Activated T-helper 2 cell treated with anti-CD3 and anti-CD28 coated beads, Interferon-gamma antibody, Interleukin-2, Interleukin-4, amounts not matched to agents 10 μg/mL and 5 μg/mL and 100 μg/mL, durations not matched to agents 14 hours and 24 hours and 36 hours (primary cell): ENCODE measurements around the gene NPAS2. TPM values are rescaled to one million over a fixed set of nuclear protein-coding genes. Genes with fewer than 3 reads are reported as not detected.

Experiments used
- DNase-seq: peaks from one replicate; pipeline ENCODE4 v3.0.0; 2021; ENCODE audit warnings: low spot score
- H3K27ac Mint-ChIP-seq: one replicate; pipeline ENCODE4 v1.8.0; 2021; ENCODE audit warnings: mixed read lengths
- H3K27me3 Mint-ChIP-seq: one replicate; pipeline ENCODE4 v1.8.0; 2021; ENCODE audit warnings: low read depth, mixed read lengths
- H3K36me3 Mint-ChIP-seq: one replicate; pipeline ENCODE4 v1.8.0; 2021; ENCODE audit warnings: low read depth, mixed read lengths
- H3K4me1 Mint-ChIP-seq: one replicate; pipeline ENCODE4 v1.8.0; 2021; ENCODE audit warnings: low read depth, mixed read lengths
- H3K4me3 Mint-ChIP-seq: one replicate; pipeline ENCODE4 v1.8.0; 2021; ENCODE audit warnings: low read depth, mild to moderate bottlenecking, moderate library complexity, mixed read lengths
- H3K9me3 Mint-ChIP-seq: one replicate; pipeline ENCODE4 v1.8.0; 2021; ENCODE audit warnings: mixed read lengths
- intact Hi-C: fragments of 100-400 bp; cut with micrococcal nuclease; formaldehyde crosslinking; loops from one replicate; pipeline ENCODE4 v1.15.1; 2023
- total RNA-seq: library from RNA; stranded (reverse); gene quantifications from 2 replicates; pipeline ENCODE4 v1.2.3, GENCODE V29; 2022

Gene NPAS2
- total RNA-seq, 1 donor from 2014 or later, result 5.6 TPM

DNA sequence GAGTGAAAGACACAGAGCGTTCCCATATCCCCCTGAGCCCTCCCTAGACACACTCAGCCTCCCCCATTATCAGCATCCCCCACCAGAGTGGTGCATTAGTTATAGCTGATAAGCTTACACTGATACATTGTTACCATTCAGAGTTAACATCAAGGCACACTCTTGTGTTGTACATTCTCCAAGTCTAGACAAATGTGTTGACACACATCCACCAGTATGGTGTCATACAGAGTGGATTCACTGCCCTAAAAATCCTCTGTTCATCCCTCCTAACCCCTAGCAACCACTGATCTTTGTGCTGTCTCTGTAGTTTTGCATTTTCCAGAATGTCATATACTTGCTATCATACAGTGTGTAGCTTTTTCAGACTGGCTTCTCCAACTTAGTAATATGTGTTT, 104.2 kb downstream of the NPAS2 start:
- peak overlapping the region; percentile 56 for H3K27ac Mint-ChIP-seq
- peaks cover 3% of the 10 kb centered on the region for H3K4me1 Mint-ChIP-seq
- no peaks in the 10 kb centered on the region for H3K27me3 Mint-ChIP-seq
- H3K36me3 Mint-ChIP-seq, result peaks cover 3% of the 10 kb centered on the region
- DNase-seq, result no peak
- no peak overlapping the region for H3K4me3 Mint-ChIP-seq
- H3K9me3 Mint-ChIP-seq, result no peaks in the 10 kb centered on the region
- intact Hi-C loops, result no loop called here

DNA sequence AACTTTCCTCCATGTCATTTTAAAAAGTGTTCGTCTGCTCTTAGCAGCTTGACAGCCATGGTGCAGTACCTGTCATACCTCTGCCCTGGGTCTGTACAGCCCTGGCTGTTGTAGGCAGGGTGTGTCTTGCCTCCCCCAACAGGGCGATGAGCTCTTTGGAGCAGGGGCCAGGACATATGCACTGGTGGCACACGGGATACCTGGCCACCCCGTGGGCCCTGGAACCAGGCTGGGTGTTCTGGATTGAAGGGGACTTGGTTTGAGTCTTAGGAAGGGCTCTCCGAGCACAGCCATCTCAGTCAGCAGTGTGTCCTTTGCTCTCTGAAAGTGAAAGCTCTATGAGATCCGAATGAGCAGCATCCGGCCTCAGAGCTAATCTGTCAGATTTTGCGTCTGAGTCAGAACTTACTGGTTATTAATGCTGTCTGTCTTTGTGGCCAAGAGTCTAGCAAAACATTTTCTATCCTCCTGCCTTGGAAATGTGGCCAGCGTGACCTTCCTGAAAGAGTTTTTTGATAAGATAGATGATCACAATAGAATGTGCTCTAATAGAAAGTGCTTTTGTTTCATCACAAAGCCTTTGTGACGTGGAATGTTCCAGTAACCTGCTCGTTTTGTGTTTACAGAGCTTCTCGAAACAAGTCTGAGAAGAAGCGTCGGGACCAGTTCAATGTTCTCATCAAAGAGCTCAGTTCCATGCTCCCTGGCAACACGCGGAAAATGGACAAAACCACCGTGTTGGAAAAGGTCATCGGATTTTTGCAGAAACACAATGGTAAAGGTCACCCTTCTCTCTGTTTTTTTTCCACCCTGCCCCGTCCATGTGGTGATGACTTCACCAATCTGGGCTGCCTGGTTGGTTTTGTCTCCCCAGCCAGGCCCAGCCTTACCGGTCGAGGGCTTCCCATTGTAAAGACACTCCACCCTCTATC, 104.8 kb downstream of the NPAS2 start:
- H3K36me3 Mint-ChIP-seq, result peaks cover 3% of the 10 kb centered on the region
- intact Hi-C loops, result no loop called here
- peaks cover 2% of the 10 kb centered on the region for H3K27me3 Mint-ChIP-seq
- no peak for DNase-seq
- H3K27ac Mint-ChIP-seq, result peak overlapping the region; percentile 69
- no peaks in the 10 kb centered on the region for H3K9me3 Mint-ChIP-seq
- peaks cover 3% of the 10 kb centered on the region for H3K4me1 Mint-ChIP-seq
- H3K4me3 Mint-ChIP-seq, result no peak overlapping the region

- intact Hi-C loops, result no loop called here
Observed at GRCh38 chr2:100928235-100928634, 108.3 kb downstream of the NPAS2 start.

DNA sequence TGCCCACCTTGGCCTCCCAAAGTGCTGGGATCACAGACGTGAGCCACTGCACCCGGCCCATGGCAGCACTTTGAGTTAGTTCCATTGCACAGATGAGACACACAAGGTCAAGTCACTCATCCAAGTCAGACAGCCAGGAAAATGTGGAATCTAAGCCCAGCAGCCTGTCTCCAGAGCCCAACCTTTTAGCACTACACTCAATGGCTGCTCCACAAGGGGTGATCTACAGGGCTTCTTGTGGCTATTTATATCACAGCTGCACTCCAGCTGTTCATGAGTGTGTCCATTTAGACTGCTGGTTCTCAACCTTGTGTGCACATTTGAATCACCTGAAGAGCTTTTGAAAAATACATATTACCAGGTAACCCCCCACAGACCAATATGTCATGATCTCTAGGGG, 109.2 kb downstream of the NPAS2 start:
- Mint-ChIP-seq H3K9me3 (no peaks in the 10 kb centered on the region), H3K36me3 (peaks cover 3% of the 10 kb centered on the region), H3K27me3 (peaks cover 2% of the 10 kb centered on the region), H3K4me1 (peaks cover 3% of the 10 kb centered on the region), H3K4me3 (no peak overlapping the region), H3K27ac (no peak overlapping the region)
- intact Hi-C loops, result no loop called here
- DNase-seq, result no peak

More at GRCh38 chr2:100928235-100928634, 108.3 kb downstream of the NPAS2 start:
- no peak overlapping the region for H3K27ac Mint-ChIP-seq
- peaks cover 3% of the 10 kb centered on the region for H3K4me1 Mint-ChIP-seq
- peaks cover 2% of the 10 kb centered on the region for H3K27me3 Mint-ChIP-seq
- no peaks in the 10 kb centered on the region for H3K9me3 Mint-ChIP-seq
- H3K36me3 Mint-ChIP-seq, result peaks cover 3% of the 10 kb centered on the region
- H3K4me3 Mint-ChIP-seq, result no peak overlapping the region
- DNase-seq, result no peak

DNA sequence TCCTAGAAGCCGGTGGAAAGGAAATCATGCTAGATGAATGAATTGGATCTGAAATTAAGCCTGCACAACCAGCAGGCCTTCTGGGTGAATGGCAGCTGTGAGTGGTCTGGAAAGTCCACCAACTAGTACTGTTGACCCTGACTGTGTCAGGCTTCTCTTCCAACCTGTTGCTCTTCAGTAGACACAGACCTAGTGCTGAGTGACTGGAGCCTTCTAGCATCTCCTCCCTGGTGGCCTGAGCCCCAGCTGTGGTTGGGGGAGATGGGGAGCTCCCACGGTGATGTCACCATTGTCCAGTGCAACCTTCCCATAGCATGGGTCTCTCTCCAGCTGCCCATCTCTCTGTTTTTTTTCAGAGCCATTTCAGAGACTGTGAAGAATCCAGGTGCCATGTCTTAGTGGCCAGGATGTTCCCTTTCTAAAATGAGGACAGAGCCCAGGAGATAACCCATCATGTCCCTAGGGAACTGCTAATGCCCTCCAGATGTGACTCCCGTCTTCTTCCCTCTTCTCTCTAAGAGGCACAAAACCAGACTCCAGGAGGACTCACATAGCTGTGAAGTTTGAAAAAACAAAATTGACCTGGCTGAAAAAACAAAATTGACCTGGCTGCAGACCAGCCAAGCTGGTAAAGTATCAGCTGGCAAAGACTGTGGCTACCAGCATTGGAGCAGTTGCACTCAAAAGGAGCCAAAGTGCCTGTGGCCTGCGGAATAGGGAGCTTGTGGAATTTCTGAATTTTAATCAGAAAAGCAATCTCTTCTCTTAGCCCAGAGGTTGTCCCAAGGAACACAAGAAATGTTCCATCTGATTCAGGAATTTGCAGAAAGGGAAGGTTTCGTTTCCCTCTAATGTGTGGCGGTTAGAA, 114.8 kb downstream of the NPAS2 start:
- Mint-ChIP-seq H3K36me3 (no peaks in the 10 kb centered on the region), H3K27ac (no peak overlapping the region), H3K27me3 (peaks cover 1% of the 10 kb centered on the region), H3K4me1 (no peaks in the 10 kb centered on the region), H3K4me3 (no peak overlapping the region), H3K9me3 (no peaks in the 10 kb centered on the region)
- intact Hi-C loops, result no loop called here
- no peak for DNase-seq

DNA sequence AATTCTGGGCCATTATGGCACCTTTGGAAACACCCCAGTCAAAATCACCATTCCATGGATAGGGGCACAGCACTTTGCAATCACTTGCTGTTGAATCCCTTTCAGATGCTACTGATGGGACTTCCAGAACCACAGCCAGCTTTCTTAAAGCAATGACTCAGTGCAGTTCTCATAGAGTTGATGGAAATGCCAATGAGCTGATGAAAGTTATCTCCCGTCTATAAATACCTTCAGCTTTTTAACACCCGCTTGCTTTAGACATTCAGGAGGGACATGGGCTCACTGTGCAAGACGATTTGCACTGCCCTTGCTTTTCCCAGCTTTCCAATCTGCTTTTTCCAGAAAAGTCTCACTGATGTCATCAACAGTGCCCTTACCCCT, 115.4 kb downstream of the NPAS2 start:
- Mint-ChIP-seq H3K4me3 (no peak overlapping the region), H3K4me1 (peaks cover 1% of the 10 kb centered on the region), H3K36me3 (no peaks in the 10 kb centered on the region), H3K27ac (no peak overlapping the region), H3K9me3 (no peaks in the 10 kb centered on the region), H3K27me3 (no peaks in the 10 kb centered on the region)
- intact Hi-C loops, result no loop called here
- DNase-seq, result no peak

DNA sequence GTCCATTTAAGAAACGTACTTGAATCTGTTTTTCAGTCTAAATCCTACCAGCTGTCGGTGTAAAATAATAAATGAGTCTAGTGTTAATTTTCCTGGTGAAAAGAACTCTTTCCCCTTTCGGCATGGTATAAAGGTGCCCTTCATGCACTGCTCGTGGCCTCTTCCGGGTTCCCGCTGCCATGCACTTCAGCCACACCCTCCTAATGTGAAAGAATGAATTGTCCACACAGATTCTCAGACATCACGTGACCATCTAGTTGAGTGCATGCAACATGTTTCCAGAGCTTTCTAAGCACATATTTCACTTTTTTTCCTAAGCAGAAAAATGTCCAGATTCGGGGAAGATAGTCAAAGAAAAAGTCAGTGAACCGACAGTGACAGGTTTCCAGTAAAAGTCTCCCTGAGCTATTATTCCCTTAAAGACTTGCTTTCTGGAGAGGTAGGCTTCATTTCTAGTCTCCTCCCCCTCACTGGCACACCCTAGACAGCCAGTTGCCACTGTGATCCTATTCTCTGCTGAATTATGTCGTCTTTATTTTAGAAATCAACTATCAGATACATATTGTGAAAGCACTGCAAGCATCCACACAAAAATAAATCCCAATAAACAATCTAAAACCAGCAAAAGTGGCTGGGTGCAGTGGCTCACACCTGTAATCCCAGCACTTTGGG, 116.3 kb downstream of the NPAS2 start:
- Mint-ChIP-seq H3K27ac (no peak overlapping the region), H3K4me1 (peaks cover 8% of the 10 kb centered on the region)

GRCh38 chr2:100936972-100937542, 117.1 kb downstream of the NPAS2 start:
- peaks cover 16% of the 10 kb centered on the region for H3K4me1 Mint-ChIP-seq
- DNase-seq, result no peak
- no peaks in the 10 kb centered on the region for H3K9me3 Mint-ChIP-seq
- no peak overlapping the region for H3K4me3 Mint-ChIP-seq
- no peak overlapping the region for H3K27ac Mint-ChIP-seq
- intact Hi-C loops, result no loop called here
- no peaks in the 10 kb centered on the region for H3K27me3 Mint-ChIP-seq
- no peaks in the 10 kb centered on the region for H3K36me3 Mint-ChIP-seq

More for the DNA sequence above, 116.3 kb downstream of the NPAS2 start:
- H3K36me3 Mint-ChIP-seq, result no peaks in the 10 kb centered on the region
- no peak for DNase-seq
- H3K9me3 Mint-ChIP-seq, result no peaks in the 10 kb centered on the region
- no peak overlapping the region for H3K4me3 Mint-ChIP-seq
- intact Hi-C loops, result no loop called here
- no peaks in the 10 kb centered on the region for H3K27me3 Mint-ChIP-seq

- Mint-ChIP-seq H3K27me3 (no peaks in the 10 kb centered on the region), H3K27ac (no peak overlapping the region)
Observed at GRCh38 chr2:100938031-100939026, 118.4 kb downstream of the NPAS2 start.

DNA sequence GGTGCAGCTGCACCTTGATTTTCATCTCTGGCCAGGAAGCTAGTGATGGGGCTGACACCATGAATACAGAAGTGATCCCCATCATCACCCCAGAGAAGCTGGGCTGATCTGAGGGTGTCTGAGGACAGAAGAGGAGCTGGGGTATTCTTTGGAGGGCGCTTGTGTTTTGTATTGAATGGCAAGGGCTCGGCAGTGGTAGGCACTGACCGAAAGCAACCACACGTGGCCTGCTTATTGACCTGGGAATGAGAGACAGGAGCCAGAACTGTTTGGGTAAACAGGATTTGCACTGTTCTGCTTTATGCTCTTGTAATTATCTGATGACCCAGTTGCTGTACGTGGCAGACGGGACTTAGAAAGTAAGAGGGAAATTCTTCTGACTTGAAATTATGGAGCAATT, 119.5 kb downstream of the NPAS2 start:
- peaks cover 16% of the 10 kb centered on the region for H3K4me1 Mint-ChIP-seq
- intact Hi-C loops, result no loop called here
- H3K4me3 Mint-ChIP-seq, result no peak overlapping the region
- H3K36me3 Mint-ChIP-seq, result no peaks in the 10 kb centered on the region
- no peak for DNase-seq
- no peak overlapping the region for H3K27ac Mint-ChIP-seq
- H3K9me3 Mint-ChIP-seq, result no peaks in the 10 kb centered on the region
- no peaks in the 10 kb centered on the region for H3K27me3 Mint-ChIP-seq

More at GRCh38 chr2:100938031-100939026, 118.4 kb downstream of the NPAS2 start:
- peaks cover 16% of the 10 kb centered on the region for H3K4me1 Mint-ChIP-seq
- no peaks in the 10 kb centered on the region for H3K36me3 Mint-ChIP-seq
- H3K4me3 Mint-ChIP-seq, result no peak overlapping the region
- intact Hi-C loops, result no loop called here
- H3K9me3 Mint-ChIP-seq, result no peaks in the 10 kb centered on the region
- DNase-seq, result no peak

DNA sequence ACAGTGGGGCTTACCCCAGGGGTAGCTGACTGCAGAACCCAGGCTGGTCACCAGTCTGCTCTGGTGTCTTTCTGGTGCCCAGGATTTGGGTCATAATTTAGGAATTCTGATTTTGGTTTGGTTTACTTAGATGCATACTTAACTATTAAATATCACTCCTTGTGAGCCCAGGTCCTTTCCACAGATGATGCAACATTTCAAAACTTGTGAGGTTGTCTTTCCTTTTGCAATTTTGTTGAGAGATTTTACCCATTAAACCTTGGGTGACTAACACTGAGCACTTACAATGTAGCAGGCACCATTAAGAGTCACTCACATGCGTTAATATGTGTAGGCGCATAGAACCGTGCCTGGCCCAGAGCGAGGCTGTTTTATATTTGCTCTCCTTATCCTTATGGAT, 120.3 kb downstream of the NPAS2 start:
- no peak for DNase-seq
- Mint-ChIP-seq H3K9me3 (no peaks in the 10 kb centered on the region), H3K27me3 (no peaks in the 10 kb centered on the region), H3K4me3 (no peak overlapping the region), H3K27ac (no peak overlapping the region), H3K36me3 (no peaks in the 10 kb centered on the region), H3K4me1 (peaks cover 16% of the 10 kb centered on the region)
- intact Hi-C loops, result no loop called here
